Peyer's patch (tissue), 4 donors: Measurements from ENCODE around the gene FTO.

Experiments
- CTCF ChIP-seq, 6 experiments: fragments of 450-650 bp in 4 of 6; fragments of 200-600 bp in 2 of 6; sonication (generic) in 1 of 6; IDR thresholded peaks; one replicate each; pipeline ENCODE4 v1.5.1; 2017 to 2019; ENCODE audit warnings: antibody characterized with exemption in 6 of 6, mild to moderate bottlenecking in 3 of 6, moderate library complexity in 1 of 6
- POLR2A ChIP-seq, 2 donors: fragments of 450-650 bp; IDR thresholded peaks; one replicate each; pipeline ENCODE4 v1.5.1; 2017; ENCODE audit warnings: antibody characterized with exemption in 2 of 2, mild to moderate bottlenecking in 2 of 2, moderate library complexity in 2 of 2

- TF ChIP-seq CTCF (IDR thresholded peaks at IDR 0.05) (no peak), POLR2A (IDR thresholded peaks at IDR 0.05) (no peak)
These were observed 210.8 kb downstream of the FTO start for GRCh38 chr16:53914736-53915135.
